Measurements from ENCODE around the gene MRNIP. TPM values are rescaled to one million over a fixed set of nuclear protein-coding genes. Genes with fewer than 3 reads are reported as not detected.

The MRNIP gene
- total and polyA plus RNA-seq, 2 of the 8 experiments (the other 6 are each of a cell fraction or from before 2014, with no cell fraction given), result 29.6 TPM

- TF ChIP-seq RAD21 (IDR thresholded peaks at IDR 0.05 in 1 of 2, conservative IDR thresholded peaks at IDR 0.05 in 1 of 2; ENCODE audit: low read depth in 2 of 2, low read length in 2 of 2) (no peak), RFX5 (IDR thresholded peaks at IDR 0.05; ENCODE audit: borderline replicate concordance, low read depth, low read length) (no peak), RBBP5 (IDR thresholded peaks at IDR 0.05; ENCODE audit: borderline replicate concordance, low read depth, low read length) (no peak), GTF2F1 (IDR thresholded peaks at IDR 0.05; ENCODE audit: borderline replicate concordance, low read depth, low read length) (no peak), EZH2 (IDR thresholded peaks at IDR 0.05; ENCODE audit: low read depth, low read length, severe bottlenecking) (no peak), KDM5A (IDR thresholded peaks at IDR 0.05; ENCODE audit: low read length) (no peak), BACH1 (IDR thresholded peaks at IDR 0.05; ENCODE audit: low read length) (no peak)
- TF ChIP-seq, protein P1, sequence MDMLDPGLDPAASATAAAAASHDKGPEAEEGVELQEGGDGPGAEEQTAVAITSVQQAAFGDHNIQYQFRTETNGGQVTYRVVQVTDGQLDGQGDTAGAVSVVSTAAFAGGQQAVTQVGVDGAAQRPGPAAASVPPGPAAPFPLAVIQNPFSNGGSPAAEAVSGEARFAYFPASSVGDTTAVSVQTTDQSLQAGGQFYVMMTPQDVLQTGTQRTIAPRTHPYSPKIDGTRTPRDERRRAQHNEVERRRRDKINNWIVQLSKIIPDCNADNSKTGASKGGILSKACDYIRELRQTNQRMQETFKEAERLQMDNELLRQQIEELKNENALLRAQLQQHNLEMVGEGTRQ (IDR thresholded peaks at IDR 0.05; ENCODE audit: low read length), result no peak
Observed at GRCh38 chr5:179904463-179905160, 46.0 kb upstream of the MRNIP start (continued).

Measured in H1 (cell line).